ENCODE results near the gene DDC.

Gene DDC

GRCh38 chr7:50473531-50473930 is 91.7 kb downstream of the DDC start:
- H3K9me3 ChIP-seq (ENCODE audit: insufficient read depth, low read depth, low read length) = no peaks in the 10 kb centered on the region
- H3K4me3 ChIP-seq (ENCODE audit: low read length, poor library complexity, severe bottlenecking) = no peak overlapping the region
- H3K36me3 ChIP-seq (ENCODE audit: insufficient read depth, low read length) = no peaks in the 10 kb centered on the region
- H3K27me3 ChIP-seq (ENCODE audit: insufficient read depth, low read length, poor library complexity, severe bottlenecking) = no peaks in the 10 kb centered on the region
- H3F3A ChIP-seq (ENCODE audit: low read depth) = no peaks in the 10 kb centered on the region
- no peak overlapping the region for H3K4me2 ChIP-seq (ENCODE audit: low read depth, low read length, poor library complexity, severe bottlenecking)
- no peaks in the 10 kb centered on the region for H4K20me1 ChIP-seq (ENCODE audit: insufficient read depth, low read length, poor library complexity, severe bottlenecking)
- no peak overlapping the region for H3K9ac ChIP-seq (ENCODE audit: low read depth, low read length, poor library complexity, severe bottlenecking)
- no peaks in the 10 kb centered on the region for H3K9me2 ChIP-seq (replicated peaks; ENCODE audit: low read depth, low read length)
- H2AFZ ChIP-seq (ENCODE audit: low read length) = no peak overlapping the region
- no peaks in the 10 kb centered on the region for H3K79me2 ChIP-seq (ENCODE audit: insufficient read depth, low read length)
- H3K4me1 ChIP-seq (ENCODE audit: insufficient read depth, low read length, poor library complexity, severe bottlenecking) = no peaks in the 10 kb centered on the region
- TF ChIP-seq EZH2phosphoT487 (IDR thresholded peaks at IDR 0.05; ENCODE audit: borderline replicate concordance) (no peak), CTCF (conservative IDR thresholded peaks at IDR 0.05; ENCODE audit: low read length) (no peak)

GRCh38 chr7:50472427-50472826 is 92.8 kb downstream of the DDC start:
- no peaks in the 10 kb centered on the region for H3K27me3 ChIP-seq (ENCODE audit: insufficient read depth, low read length, poor library complexity, severe bottlenecking)
- H3K9ac ChIP-seq (ENCODE audit: low read depth, low read length, poor library complexity, severe bottlenecking) = no peak overlapping the region
- no peak overlapping the region for H3K4me3 ChIP-seq (ENCODE audit: low read length, poor library complexity, severe bottlenecking)
- H3K79me2 ChIP-seq (ENCODE audit: insufficient read depth, low read length) = no peaks in the 10 kb centered on the region
- no peaks in the 10 kb centered on the region for H3K9me2 ChIP-seq (replicated peaks; ENCODE audit: low read depth, low read length)
- no peaks in the 10 kb centered on the region for H4K20me1 ChIP-seq (ENCODE audit: insufficient read depth, low read length, poor library complexity, severe bottlenecking)
- H3F3A ChIP-seq (ENCODE audit: low read depth) = no peaks in the 10 kb centered on the region
- TF ChIP-seq CTCF (conservative IDR thresholded peaks at IDR 0.05; ENCODE audit: low read length) (no peak), EZH2phosphoT487 (IDR thresholded peaks at IDR 0.05; ENCODE audit: borderline replicate concordance) (no peak)
- no peaks in the 10 kb centered on the region for H3K9me3 ChIP-seq (ENCODE audit: insufficient read depth, low read depth, low read length)
- peaks cover 4% of the 10 kb centered on the region for H3K4me1 ChIP-seq (ENCODE audit: insufficient read depth, low read length, poor library complexity, severe bottlenecking)
- no peak overlapping the region for H2AFZ ChIP-seq (ENCODE audit: low read length)
- no peaks in the 10 kb centered on the region for H3K36me3 ChIP-seq (ENCODE audit: insufficient read depth, low read length)
- no peak overlapping the region for H3K4me2 ChIP-seq (ENCODE audit: low read depth, low read length, poor library complexity, severe bottlenecking)

- H3K4me2 ChIP-seq (ENCODE audit: low read depth, low read length, poor library complexity, severe bottlenecking) = no peak overlapping the region
- H3K36me3 ChIP-seq (ENCODE audit: insufficient read depth, low read length) = no peaks in the 10 kb centered on the region
- H3K4me1 ChIP-seq (ENCODE audit: insufficient read depth, low read length, poor library complexity, severe bottlenecking) = peaks cover 4% of the 10 kb centered on the region
- TF ChIP-seq CTCF (conservative IDR thresholded peaks at IDR 0.05; ENCODE audit: low read length) (no peak), EZH2phosphoT487 (IDR thresholded peaks at IDR 0.05; ENCODE audit: borderline replicate concordance) (no peak)
- H3K79me2 ChIP-seq (ENCODE audit: insufficient read depth, low read length) = no peaks in the 10 kb centered on the region
- H3K9ac ChIP-seq (ENCODE audit: low read depth, low read length, poor library complexity, severe bottlenecking) = no peak overlapping the region
- no peaks in the 10 kb centered on the region for H3K27me3 ChIP-seq (ENCODE audit: insufficient read depth, low read length, poor library complexity, severe bottlenecking)
- H3K9me3 ChIP-seq (ENCODE audit: insufficient read depth, low read depth, low read length) = no peaks in the 10 kb centered on the region
- no peaks in the 10 kb centered on the region for H4K20me1 ChIP-seq (ENCODE audit: insufficient read depth, low read length, poor library complexity, severe bottlenecking)
- no peak overlapping the region for H2AFZ ChIP-seq (ENCODE audit: low read length)
- no peaks in the 10 kb centered on the region for H3K9me2 ChIP-seq (replicated peaks; ENCODE audit: low read depth, low read length)
- H3K4me3 ChIP-seq (ENCODE audit: low read length, poor library complexity, severe bottlenecking) = no peak overlapping the region
- no peaks in the 10 kb centered on the region for H3F3A ChIP-seq (ENCODE audit: low read depth)
These were observed 93.2 kb downstream of the DDC start for GRCh38 chr7:50471970-50472369.

Measured in Loucy (cell line).